ENCODE results near the gene EIF2S3B. TPM values are rescaled to one million over a fixed set of nuclear protein-coding genes. Genes with fewer than 3 reads are reported as not detected.

Gene EIF2S3B
- total RNA-seq, 2 donors from 2014 or later: 0.30 to 0.49 TPM

GRCh38 chr12:10537721-10538120 is 32.0 kb downstream of the EIF2S3B start:
- DNase-seq (ENCODE audit: low spot score in 2 of 2) (no peak), ATAC-seq (no peak)
- H3K9me3 Mint-ChIP-seq: peaks cover 0 to 4% of the 10 kb centered on the region in 2 donors
- peaks cover 0 to 5% of the 10 kb centered on the region in 2 donors for H3K36me3 Mint-ChIP-seq
- no peak overlapping the region for H3K27ac Mint-ChIP-seq

- ATAC-seq (peak; percentile 94 to 96), DNase-seq (ENCODE audit: low spot score in 2 of 2) (peak in 1 of 2 donors; percentile 14)
- Mint-ChIP-seq H3K27ac (peak overlapping the region in 1 of 2 donors; percentile 4), H3K36me3 (peaks cover 0 to 5% of the 10 kb centered on the region in 2 donors), H3K9me3 (peaks cover 0 to 4% of the 10 kb centered on the region in 2 donors)
Observed at GRCh38 chr12:10540776-10541205, 35.1 kb downstream of the EIF2S3B start.

- DNase-seq (ENCODE audit: low spot score in 2 of 2) (no peak), ATAC-seq (no peak)
- H3K9me3 Mint-ChIP-seq: peaks cover 0 to 4% of the 10 kb centered on the region in 2 donors
- H3K36me3 Mint-ChIP-seq: peaks cover 0 to 5% of the 10 kb centered on the region in 2 donors
- H3K27ac Mint-ChIP-seq: no peak overlapping the region
Observed at GRCh38 chr12:10543499-10543898, 37.8 kb downstream of the EIF2S3B start.

- Mint-ChIP-seq H3K9me3 (no peaks in the 10 kb centered on the region), H3K36me3 (peaks cover 0 to 6% of the 10 kb centered on the region in 2 donors)
- no peak for DNase-seq (ENCODE audit: low spot score in 2 of 2)
Observed at GRCh38 chr12:10551375-10551774, 45.7 kb downstream of the EIF2S3B start.

GRCh38 chr12:10553148-10553547 is 47.5 kb downstream of the EIF2S3B start:
- no peak for DNase-seq (ENCODE audit: low spot score in 2 of 2)
- H3K27ac Mint-ChIP-seq: no peak overlapping the region
- peaks cover 0 to 6% of the 10 kb centered on the region in 2 donors for H3K36me3 Mint-ChIP-seq
- peak in 1 of 2 donors; percentile 41 for ATAC-seq
- H3K9me3 Mint-ChIP-seq: no peaks in the 10 kb centered on the region

More at GRCh38 chr12:10551375-10551774, 45.7 kb downstream of the EIF2S3B start:
- no peak for ATAC-seq
- no peak overlapping the region for H3K27ac Mint-ChIP-seq

- H3K9me3 Mint-ChIP-seq: no peaks in the 10 kb centered on the region
- peaks cover 0 to 6% of the 10 kb centered on the region in 2 donors for H3K36me3 Mint-ChIP-seq
- DNase-seq (ENCODE audit: low spot score in 2 of 2) (no peak), ATAC-seq (peak in 1 of 2 donors; percentile 26)
- no peak overlapping the region for H3K27ac Mint-ChIP-seq
Observed at GRCh38 chr12:10554228-10554755, 48.6 kb downstream of the EIF2S3B start.

GRCh38 chr12:10554756-10555481 is 49.2 kb downstream of the EIF2S3B start:
- ATAC-seq: peak in 1 of 2 donors; percentile 13
- Mint-ChIP-seq H3K27ac (no peak overlapping the region), H3K9me3 (no peaks in the 10 kb centered on the region), H3K36me3 (peaks cover 0 to 6% of the 10 kb centered on the region in 2 donors)
- DNase-seq (ENCODE audit: low spot score in 2 of 2): no peak

- Mint-ChIP-seq H3K27ac (no peak overlapping the region), H3K36me3 (peaks cover 0 to 6% of the 10 kb centered on the region in 2 donors), H3K9me3 (no peaks in the 10 kb centered on the region)
- DNase-seq (ENCODE audit: low spot score in 2 of 2) (no peak), ATAC-seq (no peak)
Observed at GRCh38 chr12:10557329-10557728, 51.6 kb downstream of the EIF2S3B start.

GRCh38 chr12:10557766-10558165 is 52.1 kb downstream of the EIF2S3B start:
- Mint-ChIP-seq H3K9me3 (no peaks in the 10 kb centered on the region), H3K36me3 (peaks cover 0 to 6% of the 10 kb centered on the region in 2 donors), H3K27ac (no peak overlapping the region)
- DNase-seq (ENCODE audit: low spot score in 2 of 2) (no peak), ATAC-seq (no peak)

Other genes with a start within 250 kb of the EIF2S3B start
- under 1 TPM; 0.27 to 0.89 TPM for gene KLRD1, start 198.0 kb upstream of the EIF2S3B start, total RNA-seq
- 1 to 10 TPM in 1 of 2 donors, under 1 TPM in 1; 0.39 to 2.8 TPM for gene KLRK1, start 115.8 kb upstream of the EIF2S3B start, total RNA-seq
- gene KLRC4, start 96.1 kb upstream of the EIF2S3B start, total RNA-seq: under 1 TPM in 1 of 2 donors, not detected in 1; 0.75 TPM
- gene KLRC3, start 85.3 kb upstream of the EIF2S3B start, total RNA-seq: not detected
- under 1 TPM in 1 of 2 donors, not detected in 1; 0.27 TPM for gene KLRC2, start 69.9 kb upstream of the EIF2S3B start, total RNA-seq
- gene KLRC1, start 52.5 kb upstream of the EIF2S3B start, total RNA-seq: under 1 TPM; 0.33 to 0.66 TPM
- 10 to 100 TPM; 54.8 to 60.7 TPM for gene MAGOHB, start 107.7 kb downstream of the EIF2S3B start, total RNA-seq
- under 1 TPM in 1 of 2 donors, not detected in 1; 0.74 TPM for gene STYK1, start 168.2 kb downstream of the EIF2S3B start, total RNA-seq
- gene YBX3, start 217.4 kb downstream of the EIF2S3B start, total RNA-seq: 100 to 1,000 TPM in 1 of 2 donors, 10 to 100 TPM in 1; 44.9 to 156 TPM